Ectodermal cell (in vitro differentiated cells): ENCODE results near the gene ST3GAL4.

Experiments used
- H3K27ac ChIP-seq: 2 replicates; pipeline ENCODE4 v1.7.0; 2013; ENCODE audit warnings: mild to moderate bottlenecking, low read depth, low read length; ENCODE audit not compliant: insufficient read depth, poor library complexity, severe bottlenecking
- H3K27me3 ChIP-seq: 2 replicates; pipeline ENCODE4 v1.7.0; 2013; ENCODE audit warnings: mild to moderate bottlenecking, low read length; ENCODE audit not compliant: insufficient read depth, control insufficient read depth, poor library complexity, severe bottlenecking
- H3K36me3 ChIP-seq: one replicate; pipeline ENCODE4 v1.7.0; 2013; ENCODE audit warnings: low read length; ENCODE audit not compliant: control insufficient read depth, insufficient read depth
- H3K4me1 ChIP-seq: one replicate; pipeline ENCODE4 v1.7.0; 2013; ENCODE audit warnings: low read length; ENCODE audit not compliant: control insufficient read depth, insufficient read depth
- H3K4me3 ChIP-seq: 2 replicates; pipeline ENCODE4 v1.7.0; 2013; ENCODE audit warnings: low read depth, low read length, control low read depth; ENCODE audit not compliant: insufficient read depth
- H3K9me3 ChIP-seq: 2 replicates; pipeline ENCODE4 v1.7.0; 2013; ENCODE audit warnings: mild to moderate bottlenecking, low read length, moderate library complexity; ENCODE audit not compliant: control insufficient read depth
- WGBS, 2 experiments: methylation state at CpG; one replicate each; pipeline ENCODE4 v1.1.7; 2013; ENCODE audit warnings: missing lambda C conversion rate in 2 of 2; 5-methylcytosine and 5-hydroxymethylcytosine counted together

The ST3GAL4 gene

DNA sequence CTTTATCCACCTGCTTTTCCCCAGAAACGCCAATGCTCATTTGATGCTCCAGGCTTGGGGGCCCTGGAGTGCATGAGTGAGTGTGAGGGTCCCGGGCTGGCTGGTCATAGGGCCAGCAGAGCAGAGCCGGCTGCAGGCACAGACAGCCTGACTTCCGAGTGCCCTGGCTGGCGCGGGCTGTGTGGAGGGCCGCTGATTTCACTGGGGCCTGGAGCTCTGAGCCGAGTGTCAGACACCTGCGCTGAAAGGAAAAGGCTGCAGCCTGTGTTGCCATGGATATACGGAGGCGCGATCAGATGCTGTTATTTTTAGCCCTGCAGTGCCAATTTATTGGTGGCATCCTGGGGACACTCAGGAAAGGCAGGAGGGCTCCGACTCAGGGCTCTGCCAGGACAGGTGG, 87.6 kb downstream of the ST3GAL4 start:
- no peaks in the 10 kb centered on the region for H3K36me3 ChIP-seq
- WGBS, 2 experiments = 75% methylated on average over 13 of the region's 13 CpGs

GRCh38 chr11:126444072-126444471, 88.6 kb downstream of the ST3GAL4 start:
- Histone ChIP-seq H3K27me3 (peaks cover 6% of the 10 kb centered on the region), H3K36me3 (no peaks in the 10 kb centered on the region), H3K4me3 (no peak overlapping the region), H3K4me1 (peaks cover 17% of the 10 kb centered on the region), H3K27ac (no peak overlapping the region), H3K9me3 (no peaks in the 10 kb centered on the region)
- 88% methylated on average over 7 of the region's 7 CpGs for WGBS, 2 experiments

More for the DNA sequence above, 87.6 kb downstream of the ST3GAL4 start:
- Histone ChIP-seq H3K27me3 (peaks cover 6% of the 10 kb centered on the region), H3K4me1 (peaks cover 17% of the 10 kb centered on the region), H3K27ac (no peak overlapping the region), H3K9me3 (no peaks in the 10 kb centered on the region), H3K4me3 (no peak overlapping the region)

GRCh38 chr11:126446581-126446980, 91.1 kb downstream of the ST3GAL4 start:
- peaks cover 8% of the 10 kb centered on the region for H3K4me1 ChIP-seq
- no peak overlapping the region for H3K27ac ChIP-seq
- no peaks in the 10 kb centered on the region for H3K36me3 ChIP-seq
- WGBS, 2 experiments = 89% methylated on average over 10 of the region's 10 CpGs
- H3K27me3 ChIP-seq = no peaks in the 10 kb centered on the region
- H3K4me3 ChIP-seq = no peak overlapping the region
- no peaks in the 10 kb centered on the region for H3K9me3 ChIP-seq

DNA sequence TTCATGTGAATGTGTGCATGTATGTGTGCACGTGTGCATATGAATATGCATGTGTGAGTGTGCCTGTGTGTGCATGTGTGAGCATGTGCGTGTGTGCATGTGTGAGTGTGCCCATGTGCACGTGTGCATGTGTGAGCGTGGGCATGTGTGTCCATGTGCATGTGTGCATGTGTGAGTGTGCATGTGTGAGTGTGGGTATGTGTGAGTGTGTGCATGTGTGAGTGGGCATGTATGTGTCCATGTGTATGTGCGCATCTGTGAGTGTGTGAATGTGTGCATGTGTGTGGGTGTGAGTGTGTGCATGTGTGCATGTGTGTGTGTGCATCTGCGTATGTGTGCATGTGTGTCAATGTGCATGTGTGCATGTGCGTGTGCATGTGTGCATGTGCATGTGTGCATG, 94.7 kb downstream of the ST3GAL4 start:
- no peak overlapping the region for H3K4me3 ChIP-seq
- H3K9me3 ChIP-seq = no peaks in the 10 kb centered on the region
- H3K27ac ChIP-seq = no peak overlapping the region
- H3K4me1 ChIP-seq = peaks cover 11% of the 10 kb centered on the region
- H3K36me3 ChIP-seq = no peaks in the 10 kb centered on the region
- no peaks in the 10 kb centered on the region for H3K27me3 ChIP-seq
- WGBS, 2 experiments = 86 to 88% methylated on average over 7 of the region's 7 CpGs

GRCh38 chr11:126450806-126451205, 95.3 kb downstream of the ST3GAL4 start:
- Histone ChIP-seq H3K4me1 (peaks cover 11% of the 10 kb centered on the region), H3K36me3 (no peaks in the 10 kb centered on the region), H3K9me3 (no peaks in the 10 kb centered on the region), H3K27me3 (no peaks in the 10 kb centered on the region), H3K27ac (no peak overlapping the region), H3K4me3 (no peak overlapping the region)
- WGBS, 2 experiments = 89 to 94% methylated on average over 11 of the region's 11 CpGs

- peaks cover 11% of the 10 kb centered on the region for H3K4me1 ChIP-seq
- WGBS, 2 experiments = 93% methylated on average over 15 of the region's 15 CpGs
- H3K9me3 ChIP-seq = no peaks in the 10 kb centered on the region
- no peak overlapping the region for H3K27ac ChIP-seq
- no peaks in the 10 kb centered on the region for H3K36me3 ChIP-seq
- H3K27me3 ChIP-seq = no peaks in the 10 kb centered on the region
- no peak overlapping the region for H3K4me3 ChIP-seq
Measured at GRCh38 chr11:126451211-126451802, 95.8 kb downstream of the ST3GAL4 start.

GRCh38 chr11:126452241-126453101, 97.0 kb downstream of the ST3GAL4 start:
- Histone ChIP-seq H3K9me3 (no peaks in the 10 kb centered on the region), H3K4me1 (peaks cover 11% of the 10 kb centered on the region), H3K27ac (no peak overlapping the region), H3K4me3 (no peak overlapping the region), H3K27me3 (no peaks in the 10 kb centered on the region), H3K36me3 (no peaks in the 10 kb centered on the region)
- WGBS, 2 experiments = 78 to 82% methylated on average over 24 of the region's 24 CpGs

- Histone ChIP-seq H3K4me3 (no peak overlapping the region), H3K9me3 (no peaks in the 10 kb centered on the region), H3K36me3 (no peaks in the 10 kb centered on the region), H3K4me1 (peaks cover 11% of the 10 kb centered on the region), H3K27me3 (no peaks in the 10 kb centered on the region), H3K27ac (no peak overlapping the region)
- 91 to 93% methylated on average over 15 of the region's 15 CpGs for WGBS, 2 experiments
Measured at GRCh38 chr11:126456089-126456488, 100.6 kb downstream of the ST3GAL4 start.

DNA sequence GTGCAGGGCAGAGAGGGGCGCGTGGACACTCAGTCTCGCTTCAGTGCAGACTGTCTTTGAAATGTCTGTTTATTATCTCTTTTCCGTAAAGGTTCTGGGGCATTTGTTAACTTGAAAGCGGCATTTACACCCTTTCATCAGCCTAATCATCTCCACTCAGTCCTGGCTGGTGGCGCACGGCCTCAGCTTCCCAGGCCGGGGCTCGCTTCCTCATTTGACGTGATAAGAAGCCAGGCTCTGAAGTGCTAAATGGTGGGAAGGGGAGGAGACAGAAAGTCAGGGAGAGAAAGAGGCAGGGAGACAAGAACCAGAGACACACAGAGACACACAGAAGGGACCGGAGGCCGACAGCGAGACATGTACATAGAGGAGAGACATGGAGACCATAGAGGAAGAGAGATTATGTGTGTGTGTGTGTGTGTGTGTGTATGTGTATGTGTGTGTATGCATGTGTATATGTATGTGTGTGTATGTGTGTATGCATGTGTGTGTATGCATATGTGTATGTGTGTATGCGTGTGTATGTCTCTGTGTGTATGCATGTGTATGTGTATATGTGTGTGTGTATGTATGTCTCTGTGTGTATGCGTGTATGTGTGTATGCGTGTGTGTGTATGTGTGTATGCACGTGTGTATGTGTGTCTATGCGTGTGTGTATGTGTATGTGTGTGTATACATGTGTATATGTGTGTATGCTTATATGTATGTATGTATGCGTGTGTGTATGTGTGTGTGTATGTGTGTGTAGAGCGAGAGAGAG, 101.5 kb downstream of the ST3GAL4 start:
- H3K4me1 ChIP-seq = peaks cover 10% of the 10 kb centered on the region
- 89% methylated on average over 20 of the region's 20 CpGs for WGBS, 2 experiments
- H3K9me3 ChIP-seq = no peaks in the 10 kb centered on the region
- H3K27ac ChIP-seq = no peak overlapping the region
- no peak overlapping the region for H3K4me3 ChIP-seq
- no peaks in the 10 kb centered on the region for H3K36me3 ChIP-seq
- no peaks in the 10 kb centered on the region for H3K27me3 ChIP-seq

DNA sequence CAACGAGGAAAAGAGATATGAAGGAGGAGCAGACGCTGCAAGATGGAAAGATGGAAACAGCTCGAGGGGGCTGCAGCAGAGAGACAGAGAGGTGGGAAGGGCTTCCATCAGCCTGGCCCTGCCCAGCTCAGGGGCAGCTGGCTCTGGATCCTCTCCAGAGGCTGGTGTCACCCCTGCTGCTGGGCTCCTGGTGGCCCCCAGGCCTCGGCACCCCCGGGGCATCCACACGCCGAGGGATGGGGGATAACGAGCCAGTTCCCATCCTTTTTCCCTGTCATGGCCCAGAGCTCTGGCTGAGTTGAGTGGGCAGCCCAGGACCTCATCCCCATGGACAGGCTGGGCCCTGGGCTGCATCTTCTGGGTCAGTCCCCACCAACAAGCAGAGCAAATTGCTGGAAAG, 102.3 kb downstream of the ST3GAL4 start:
- no peaks in the 10 kb centered on the region for H3K27me3 ChIP-seq
- WGBS, 2 experiments = 90 to 94% methylated on average over 8 of the region's 8 CpGs

More for the DNA sequence above, 102.3 kb downstream of the ST3GAL4 start:
- no peak overlapping the region for H3K27ac ChIP-seq
- no peaks in the 10 kb centered on the region for H3K36me3 ChIP-seq
- H3K4me3 ChIP-seq = no peak overlapping the region
- no peaks in the 10 kb centered on the region for H3K9me3 ChIP-seq
- peaks cover 1% of the 10 kb centered on the region for H3K4me1 ChIP-seq
